ENCODE results near the gene GPC5. TPM values are rescaled to one million over a fixed set of nuclear protein-coding genes. Genes with fewer than 3 reads are reported as not detected.

The GPC5 gene
- total and polyA plus RNA-seq, 4 donors = 0.51 to 22.4 (median 2.0) TPM

DNA sequence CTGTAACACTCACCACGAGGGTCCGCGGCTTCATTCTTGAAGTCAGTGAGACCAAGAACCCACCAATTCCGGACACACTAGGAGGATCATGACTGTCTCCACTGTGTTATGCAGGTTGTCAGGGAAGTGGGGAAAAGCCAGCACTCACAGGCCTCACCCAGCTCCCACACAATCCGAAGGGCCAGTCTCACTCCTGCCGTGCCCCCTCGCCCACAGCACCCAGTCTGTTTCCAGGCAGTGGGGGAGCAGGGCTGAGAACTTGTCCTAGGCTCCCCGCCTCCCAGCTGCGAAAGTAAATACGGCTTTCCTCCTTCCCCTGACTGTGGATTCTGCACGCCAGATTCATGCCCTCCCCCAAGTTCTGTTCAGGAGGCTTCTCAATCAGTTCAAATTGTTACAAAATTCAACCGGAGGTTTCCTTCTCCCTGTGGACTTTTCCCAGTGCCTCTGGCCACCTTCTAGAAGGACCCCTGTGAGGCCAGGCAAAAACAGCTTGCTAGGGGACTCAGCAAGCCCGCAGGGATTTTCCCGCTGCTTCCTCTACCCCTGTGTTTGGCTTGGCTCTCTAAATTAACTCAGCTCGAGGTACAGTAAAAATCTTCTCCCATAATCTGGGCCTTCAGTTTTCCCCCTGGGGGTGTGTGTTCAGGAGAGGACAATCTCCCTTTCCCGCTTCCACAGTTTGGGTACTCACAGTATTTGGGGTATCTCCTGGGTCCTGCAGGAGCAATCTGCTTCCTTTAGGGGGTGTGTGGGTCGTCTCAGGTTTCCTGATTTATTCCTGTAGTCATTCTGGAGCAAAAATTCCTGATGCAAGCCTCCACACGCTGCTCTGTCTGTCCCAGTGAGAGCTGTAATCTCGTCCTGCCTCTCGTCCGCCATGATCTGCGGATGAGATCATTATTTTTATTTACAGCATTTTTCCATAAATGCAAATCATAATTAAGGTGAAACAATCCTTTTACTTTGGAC is 899.8 kb downstream of the GPC5 start:
- TF ChIP-seq HNF4G (IDR thresholded peaks at IDR 0.05) (no peak), SP1 (IDR thresholded peaks at IDR 0.05) (no peak), FOXA1 (IDR thresholded peaks at IDR 0.05) (no peak), YY1 (IDR thresholded peaks at IDR 0.05) (no peak), FOXA2 (IDR thresholded peaks at IDR 0.05) (no peak), RAD21 (IDR thresholded peaks at IDR 0.05) (no peak), NR2F2 (IDR thresholded peaks at IDR 0.05) (no peak), JUND (IDR thresholded peaks at IDR 0.05) (no peak), GABPA (IDR thresholded peaks at IDR 0.05 in 1 of 2, conservative IDR thresholded peaks at IDR 0.05 in 1 of 2) (no peak), RXRA (IDR thresholded peaks at IDR 0.05) (no peak), TAF1 (conservative IDR thresholded peaks at IDR 0.05) (no peak)
- TF ChIP-seq, protein P1, sequence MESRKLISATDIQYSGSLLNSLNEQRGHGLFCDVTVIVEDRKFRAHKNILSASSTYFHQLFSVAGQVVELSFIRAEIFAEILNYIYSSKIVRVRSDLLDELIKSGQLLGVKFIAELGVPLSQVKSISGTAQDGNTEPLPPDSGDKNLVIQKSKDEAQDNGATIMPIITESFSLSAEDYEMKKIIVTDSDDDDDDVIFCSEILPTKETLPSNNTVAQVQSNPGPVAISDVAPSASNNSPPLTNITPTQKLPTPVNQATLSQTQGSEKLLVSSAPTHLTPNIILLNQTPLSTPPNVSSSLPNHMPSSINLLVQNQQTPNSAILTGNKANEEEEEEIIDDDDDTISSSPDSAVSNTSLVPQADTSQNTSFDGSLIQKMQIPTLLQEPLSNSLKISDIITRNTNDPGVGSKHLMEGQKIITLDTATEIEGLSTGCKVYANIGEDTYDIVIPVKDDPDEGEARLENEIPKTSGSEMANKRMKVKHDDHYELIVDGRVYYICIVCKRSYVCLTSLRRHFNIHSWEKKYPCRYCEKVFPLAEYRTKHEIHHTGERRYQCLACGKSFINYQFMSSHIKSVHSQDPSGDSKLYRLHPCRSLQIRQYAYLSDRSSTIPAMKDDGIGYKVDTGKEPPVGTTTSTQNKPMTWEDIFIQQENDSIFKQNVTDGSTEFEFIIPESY (IDR thresholded peaks at IDR 0.05) = no peak
- TF ChIP-seq, protein P2, sequence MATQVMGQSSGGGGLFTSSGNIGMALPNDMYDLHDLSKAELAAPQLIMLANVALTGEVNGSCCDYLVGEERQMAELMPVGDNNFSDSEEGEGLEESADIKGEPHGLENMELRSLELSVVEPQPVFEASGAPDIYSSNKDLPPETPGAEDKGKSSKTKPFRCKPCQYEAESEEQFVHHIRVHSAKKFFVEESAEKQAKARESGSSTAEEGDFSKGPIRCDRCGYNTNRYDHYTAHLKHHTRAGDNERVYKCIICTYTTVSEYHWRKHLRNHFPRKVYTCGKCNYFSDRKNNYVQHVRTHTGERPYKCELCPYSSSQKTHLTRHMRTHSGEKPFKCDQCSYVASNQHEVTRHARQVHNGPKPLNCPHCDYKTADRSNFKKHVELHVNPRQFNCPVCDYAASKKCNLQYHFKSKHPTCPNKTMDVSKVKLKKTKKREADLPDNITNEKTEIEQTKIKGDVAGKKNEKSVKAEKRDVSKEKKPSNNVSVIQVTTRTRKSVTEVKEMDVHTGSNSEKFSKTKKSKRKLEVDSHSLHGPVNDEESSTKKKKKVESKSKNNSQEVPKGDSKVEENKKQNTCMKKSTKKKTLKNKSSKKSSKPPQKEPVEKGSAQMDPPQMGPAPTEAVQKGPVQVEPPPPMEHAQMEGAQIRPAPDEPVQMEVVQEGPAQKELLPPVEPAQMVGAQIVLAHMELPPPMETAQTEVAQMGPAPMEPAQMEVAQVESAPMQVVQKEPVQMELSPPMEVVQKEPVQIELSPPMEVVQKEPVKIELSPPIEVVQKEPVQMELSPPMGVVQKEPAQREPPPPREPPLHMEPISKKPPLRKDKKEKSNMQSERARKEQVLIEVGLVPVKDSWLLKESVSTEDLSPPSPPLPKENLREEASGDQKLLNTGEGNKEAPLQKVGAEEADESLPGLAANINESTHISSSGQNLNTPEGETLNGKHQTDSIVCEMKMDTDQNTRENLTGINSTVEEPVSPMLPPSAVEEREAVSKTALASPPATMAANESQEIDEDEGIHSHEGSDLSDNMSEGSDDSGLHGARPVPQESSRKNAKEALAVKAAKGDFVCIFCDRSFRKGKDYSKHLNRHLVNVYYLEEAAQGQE (IDR thresholded peaks at IDR 0.05) = no peak
- TF ChIP-seq, protein P3, sequence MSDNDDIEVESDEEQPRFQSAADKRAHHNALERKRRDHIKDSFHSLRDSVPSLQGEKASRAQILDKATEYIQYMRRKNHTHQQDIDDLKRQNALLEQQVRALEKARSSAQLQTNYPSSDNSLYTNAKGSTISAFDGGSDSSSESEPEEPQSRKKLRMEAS (IDR thresholded peaks at IDR 0.05) = no peak
- no peaks in the 10 kb centered on the region for H3K36me3 ChIP-seq (ENCODE audit: control insufficient read depth in 4 of 4, insufficient read depth in 3 of 4, low read depth in 1 of 4, low read length in 3 of 4)
- 94% methylated on average over 22 of the region's 22 CpGs for WGBS
- H3K4me3 ChIP-seq (ENCODE audit: low read depth in 1 of 3, low read length in 3 of 3) = no peak overlapping the region
- no peak overlapping the region for H3K9ac ChIP-seq (ENCODE audit: low read depth in 1 of 2, low read length in 2 of 2)
- no peaks in the 10 kb centered on the region for H3K9me3 ChIP-seq (ENCODE audit: control insufficient read depth in 4 of 4, low read length in 3 of 4)
- no peak overlapping the region for H3K27ac ChIP-seq (ENCODE audit: low read depth in 1 of 2, low read length in 2 of 2)
- H3K27me3 ChIP-seq (ENCODE audit: control insufficient read depth in 4 of 4, insufficient read depth in 4 of 4, low read length in 3 of 4) = no peaks in the 10 kb centered on the region
- no peaks in the 10 kb centered on the region for H3K4me1 ChIP-seq (ENCODE audit: control insufficient read depth in 4 of 4, insufficient read depth in 4 of 4, low read length in 3 of 4)
- no peak for DNase-seq (ENCODE audit: low spot score)

DNA sequence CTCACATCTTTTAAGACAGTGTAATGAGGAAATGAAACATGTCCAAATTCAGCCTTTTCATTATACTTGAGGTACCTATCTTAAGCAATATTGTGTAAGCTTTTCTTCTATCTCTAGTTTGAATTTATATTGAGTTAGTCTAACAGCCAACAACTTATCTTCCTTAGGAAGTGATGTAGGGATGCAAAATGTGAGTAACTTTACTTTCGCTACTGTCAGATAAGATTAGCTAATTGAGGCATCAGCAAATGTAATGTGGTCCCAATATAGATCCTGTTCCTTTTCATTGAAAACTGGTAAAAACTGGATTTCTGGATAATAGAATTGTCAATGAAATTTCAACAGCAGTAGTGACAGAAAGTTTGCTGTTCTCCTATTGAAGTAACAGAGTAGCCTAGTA is 902.2 kb downstream of the GPC5 start:
- no peaks in the 10 kb centered on the region for H3K9me3 ChIP-seq (ENCODE audit: control insufficient read depth in 4 of 4, low read length in 3 of 4)
- no peaks in the 10 kb centered on the region for H3K36me3 ChIP-seq (ENCODE audit: control insufficient read depth in 4 of 4, insufficient read depth in 3 of 4, low read depth in 1 of 4, low read length in 3 of 4)
- TF ChIP-seq RXRA (IDR thresholded peaks at IDR 0.05) = no peak
- no peak for TF ChIP-seq TAF1 (conservative IDR thresholded peaks at IDR 0.05)
- TF ChIP-seq, protein P1 (IDR thresholded peaks at IDR 0.05) = no peak
- no peak for TF ChIP-seq HNF4G (IDR thresholded peaks at IDR 0.05)
- no peak for TF ChIP-seq FOXA2 (IDR thresholded peaks at IDR 0.05)
- no peak for TF ChIP-seq HNF4A (conservative IDR thresholded peaks at IDR 0.05)
- no peak for TF ChIP-seq RAD21 (IDR thresholded peaks at IDR 0.05)
- H3K27ac ChIP-seq (ENCODE audit: low read depth in 1 of 2, low read length in 2 of 2) = no peak overlapping the region
- DNase-seq (ENCODE audit: low spot score) = no peak
- WGBS = 75% methylated on average over 1 of the region's 1 CpG
- no peak overlapping the region for H3K4me3 ChIP-seq (ENCODE audit: low read depth in 1 of 3, low read length in 3 of 3)
- no peak overlapping the region for H3K9ac ChIP-seq (ENCODE audit: low read depth in 1 of 2, low read length in 2 of 2)
- H3K27me3 ChIP-seq (ENCODE audit: control insufficient read depth in 4 of 4, insufficient read depth in 4 of 4, low read length in 3 of 4) = no peaks in the 10 kb centered on the region
- no peaks in the 10 kb centered on the region for H3K4me1 ChIP-seq (ENCODE audit: control insufficient read depth in 4 of 4, insufficient read depth in 4 of 4, low read length in 3 of 4)
